NCI-H1105 (cell line): ENCODE results near the gene C11orf86.
"Not testable (repeated sequence)": the region's sequence is repeated elsewhere in the genome, so short reads cannot be mapped to it uniquely, and the experiment has no call there.

ENCODE experiments used
- DNase-seq: peaks from one replicate; lab custom pipeline; 2025; lab: John Stamatoyannopoulos, UW

The C11orf86 gene

GRCh38 chr11:66974724-66975404 is at the start of gene C11orf86:
Gene C11orf86, plus strand, starts transcription at chr11:66975304. Its CDS starts 59 bp downstream, at chr11:66975363.
- no peak for DNase-seq

DNA sequence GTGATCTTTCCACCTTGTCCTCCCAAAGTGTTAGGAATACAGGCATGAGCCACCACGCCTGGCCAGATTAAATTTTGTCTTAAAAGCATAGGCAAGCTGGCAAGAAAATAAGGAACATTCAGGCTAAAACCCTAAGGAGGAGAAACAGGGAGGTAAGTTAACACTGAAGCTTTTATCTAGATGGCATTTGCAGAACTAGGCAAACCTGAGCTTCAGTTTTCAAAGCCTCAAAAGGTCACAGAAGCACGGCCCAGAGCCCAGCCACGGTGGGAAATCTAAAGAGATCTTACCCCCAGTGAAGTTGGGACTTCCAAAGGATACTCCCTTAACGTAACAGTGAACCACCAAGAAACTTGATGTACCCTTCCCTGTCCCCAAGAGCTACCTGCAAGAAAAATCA is 45.4 kb upstream of the C11orf86 start:
- DNase-seq, result no peak

- no peak for DNase-seq
These were observed 42.6 kb upstream of the C11orf86 start for GRCh38 chr11:66932543-66932942.

GRCh38 chr11:66933531-66933930 is 41.6 kb upstream of the C11orf86 start:
- DNase-seq, result no peak

DNA sequence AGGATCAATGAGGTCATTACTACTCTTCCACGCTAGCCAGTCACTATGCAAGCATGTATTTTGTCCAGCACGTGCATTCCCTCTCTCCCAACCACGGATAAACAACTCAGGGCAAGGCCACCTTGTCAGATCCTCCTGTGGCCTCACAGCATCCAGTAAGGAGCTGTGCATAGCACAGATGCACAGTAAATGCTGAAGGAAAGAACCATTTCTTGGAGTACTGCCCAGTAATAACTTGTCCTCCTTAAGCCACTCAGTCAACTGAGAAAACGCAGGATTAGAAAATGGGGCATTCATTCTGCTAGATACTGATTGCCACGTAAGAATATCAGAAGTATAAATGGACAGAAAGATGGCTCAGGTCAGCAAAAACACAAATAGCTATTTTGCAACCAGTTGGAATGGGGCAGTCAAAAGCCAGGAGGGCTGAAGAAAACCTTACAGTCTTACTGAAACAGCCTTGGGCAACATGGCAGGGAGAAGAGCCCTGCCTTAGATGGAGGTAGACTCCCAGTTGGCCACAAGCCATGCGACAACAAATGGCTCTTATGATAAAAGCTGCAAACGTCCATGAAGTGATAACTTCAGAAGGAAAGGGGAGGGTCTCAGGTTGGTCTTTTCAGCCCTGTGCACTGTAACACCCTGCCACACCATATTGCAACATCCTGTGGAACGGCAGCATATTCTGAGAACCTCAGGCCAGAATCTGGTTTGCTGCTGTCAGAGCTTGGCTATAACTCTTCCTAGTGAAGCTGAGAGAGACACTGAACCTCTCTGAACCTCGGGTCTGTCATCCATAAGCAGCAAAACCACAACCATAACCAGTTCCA is 39.9 kb upstream of the C11orf86 start:
- no peak for DNase-seq

DNA sequence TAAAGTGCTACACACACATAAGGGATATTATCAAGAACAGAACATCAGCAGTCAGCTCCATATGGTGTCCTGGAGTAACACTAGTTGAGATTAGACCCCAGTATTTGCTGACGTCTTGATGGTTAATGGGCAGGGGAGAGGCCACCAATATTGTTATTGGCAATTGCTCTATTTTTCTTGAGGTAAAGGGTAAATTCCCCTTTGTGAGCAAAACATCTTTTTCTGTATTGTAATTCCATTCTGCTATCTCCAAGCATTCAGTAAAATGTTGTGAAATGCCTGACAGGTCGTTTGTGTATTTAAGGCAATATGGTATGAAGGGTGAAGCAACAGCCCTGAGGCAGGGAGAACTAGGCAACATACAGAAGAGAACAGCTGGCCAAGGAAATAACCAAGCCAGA is 38.8 kb upstream of the C11orf86 start:
- DNase-seq, result no peak

DNA sequence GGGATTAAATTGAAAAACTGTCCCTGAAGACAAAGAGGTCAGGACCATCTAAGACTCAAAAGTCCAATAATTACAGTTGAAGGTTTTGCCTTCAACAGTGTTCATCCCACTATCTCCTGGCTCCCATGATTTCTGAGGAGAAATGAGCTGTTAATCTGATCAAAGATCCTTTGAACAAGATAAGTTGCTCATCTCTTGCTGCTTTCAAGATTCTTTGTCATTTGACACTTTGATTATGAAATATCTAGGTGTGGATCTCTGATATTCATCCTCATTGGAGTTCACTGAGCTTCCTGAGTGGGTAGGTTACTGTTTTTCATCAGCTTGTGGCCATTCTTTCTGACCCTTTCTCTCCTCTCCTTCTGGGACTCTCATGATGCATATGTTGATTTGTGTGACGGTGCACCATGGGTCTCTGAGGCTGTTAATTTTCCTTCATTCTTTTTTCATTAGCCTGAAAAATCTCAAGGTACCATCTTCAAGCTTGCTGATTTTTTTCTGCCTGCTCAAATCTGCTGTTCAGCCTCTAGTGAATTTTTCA is 37.8 kb upstream of the C11orf86 start:
- DNase-seq, result no peak

DNA sequence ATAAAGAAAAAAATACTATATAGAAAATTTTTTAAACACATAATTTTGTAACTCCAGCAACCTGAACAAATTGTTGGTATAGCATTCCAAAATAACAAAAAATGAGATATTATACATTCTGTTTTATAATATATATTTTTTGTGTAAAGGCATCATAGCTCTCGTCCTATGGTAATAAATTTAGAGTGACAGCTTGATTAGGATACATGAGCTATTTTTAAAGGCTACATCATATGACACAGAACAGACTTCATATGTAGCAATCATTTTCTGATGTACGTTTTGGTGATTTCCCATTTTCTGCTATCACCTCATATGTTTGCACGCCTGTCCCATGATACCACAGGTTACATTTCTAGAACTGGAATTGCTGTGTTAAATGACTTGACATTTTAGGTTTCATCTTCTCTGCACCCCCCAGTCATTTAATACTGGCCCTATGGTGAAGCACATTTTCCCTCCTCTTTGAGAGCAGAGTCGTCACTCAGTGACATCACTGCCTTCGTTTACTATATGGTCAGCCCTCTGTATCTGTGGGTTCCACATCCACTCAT is 36.4 kb upstream of the C11orf86 start:
- no peak for DNase-seq

GRCh38 chr11:66950112-66950535 is 25.0 kb upstream of the C11orf86 start:
- DNase-seq, result no peak

DNA sequence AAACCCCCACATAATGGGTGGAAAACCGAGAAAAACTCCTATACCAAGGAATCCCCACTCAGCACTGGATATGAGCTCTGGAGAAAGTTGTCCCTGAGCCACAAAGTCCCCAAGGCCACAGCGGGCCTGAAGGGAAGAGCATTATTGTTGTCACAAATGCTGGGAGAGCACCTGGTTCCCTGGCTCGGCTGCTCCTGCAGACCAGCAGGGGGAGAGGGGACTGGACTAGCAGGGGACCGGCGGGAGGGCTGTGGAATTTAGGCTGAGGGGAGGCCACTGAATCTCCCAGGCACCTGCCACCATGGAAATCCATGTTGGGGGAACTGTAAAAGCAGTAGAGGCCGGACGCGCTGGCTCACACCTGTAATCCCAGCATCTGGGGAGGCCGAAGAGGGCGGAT is 24.0 kb upstream of the C11orf86 start:
- no peak for DNase-seq

DNA sequence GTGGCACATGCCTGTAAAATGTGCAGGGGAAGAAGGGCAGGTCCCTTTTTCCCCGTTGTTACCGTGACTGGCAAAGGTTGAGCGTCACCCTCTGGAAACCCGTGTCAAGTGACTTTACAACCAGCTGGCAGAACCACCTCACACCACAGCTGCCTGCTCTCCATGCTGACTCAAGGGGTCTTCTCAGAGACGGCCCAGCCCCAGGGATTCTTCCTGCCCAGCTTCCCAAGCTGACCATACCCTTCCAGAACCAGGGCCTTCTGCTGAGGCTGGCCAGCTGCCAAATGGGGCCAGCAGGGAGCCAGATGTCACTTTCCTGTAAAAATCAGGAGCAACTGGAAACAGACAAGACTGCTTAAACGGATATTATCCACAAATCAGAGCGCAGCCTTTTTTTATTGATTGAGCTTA is 23.2 kb upstream of the C11orf86 start:
- DNase-seq, result peak; percentile 43

GRCh38 chr11:66953081-66953833 is 21.8 kb upstream of the C11orf86 start:
- no peak for DNase-seq

- DNase-seq, result no peak
These were observed 18.3 kb upstream of the C11orf86 start for GRCh38 chr11:66956689-66957290.

- peak; percentile 74 for DNase-seq
These were observed 17.2 kb upstream of the C11orf86 start for GRCh38 chr11:66957971-66958231.

- peak; percentile 99 for DNase-seq
These were observed 16.7 kb upstream of the C11orf86 start, which contains the start of gene PC for GRCh38 chr11:66958232-66958955. Gene PC, minus strand, starts transcription at chr11:66958383. Its CDS starts 86,224 bp downstream, at chr11:66872159.

DNA sequence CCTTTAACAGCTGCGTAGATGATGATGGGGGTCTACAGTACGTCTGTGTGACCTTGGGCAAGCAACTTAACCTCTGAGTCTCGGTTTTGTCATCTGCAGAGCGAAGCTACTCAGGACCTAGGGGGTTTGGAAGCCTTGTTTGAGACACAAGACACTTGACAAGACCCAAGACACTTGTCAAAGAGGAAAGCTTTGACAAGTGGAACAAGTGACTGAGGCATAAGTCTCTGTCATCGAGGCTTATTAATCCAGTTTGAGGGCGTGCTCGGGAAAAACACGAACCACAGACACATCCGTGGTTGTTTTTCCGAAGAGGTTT is 16.2 kb upstream of the C11orf86 start:
- DNase-seq, result no peak

GRCh38 chr11:66961691-66962213 is 13.4 kb upstream of the C11orf86 start:
- DNase-seq, result not testable (repeated sequence)

DNA sequence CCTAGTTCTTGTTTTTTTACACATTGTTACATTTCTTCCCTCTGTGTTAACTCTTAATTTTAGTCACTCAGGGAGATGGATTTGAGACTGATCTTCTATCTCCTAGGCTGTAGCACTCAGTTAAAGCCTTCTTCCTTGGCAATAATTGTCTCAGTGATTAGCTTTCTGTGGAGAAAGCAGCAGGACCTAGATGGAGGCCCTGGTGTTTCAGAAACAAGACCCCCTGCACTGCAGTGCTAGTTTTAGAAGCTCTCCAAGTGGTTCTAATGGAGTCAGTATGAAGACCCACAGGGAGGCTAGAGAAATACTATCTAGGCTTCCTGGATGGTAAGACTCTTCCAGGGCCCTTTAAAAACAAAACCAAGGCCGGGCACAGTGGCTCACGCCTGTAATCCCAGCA is 12.9 kb upstream of the C11orf86 start:
- DNase-seq, result no peak

DNA sequence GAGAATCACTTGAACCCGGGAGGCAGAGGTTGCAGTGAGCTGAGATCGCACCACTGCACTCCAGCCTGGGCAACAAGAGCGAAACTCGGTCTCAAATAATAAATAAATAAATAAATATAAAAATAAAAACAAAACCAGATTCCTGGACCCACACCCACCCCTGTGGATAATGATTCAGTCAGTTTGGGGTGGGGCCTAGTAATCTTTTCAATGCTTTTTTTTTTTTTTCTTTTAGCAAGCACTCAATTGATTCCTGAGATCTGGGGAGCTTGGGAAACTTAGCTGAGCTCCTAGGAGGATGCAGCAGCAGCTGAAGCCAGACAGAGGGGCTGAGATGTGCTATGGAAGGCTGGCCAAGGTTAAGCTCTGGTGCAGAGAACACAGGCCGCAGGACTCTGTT is 12.3 kb upstream of the C11orf86 start:
- no peak for DNase-seq

DNA sequence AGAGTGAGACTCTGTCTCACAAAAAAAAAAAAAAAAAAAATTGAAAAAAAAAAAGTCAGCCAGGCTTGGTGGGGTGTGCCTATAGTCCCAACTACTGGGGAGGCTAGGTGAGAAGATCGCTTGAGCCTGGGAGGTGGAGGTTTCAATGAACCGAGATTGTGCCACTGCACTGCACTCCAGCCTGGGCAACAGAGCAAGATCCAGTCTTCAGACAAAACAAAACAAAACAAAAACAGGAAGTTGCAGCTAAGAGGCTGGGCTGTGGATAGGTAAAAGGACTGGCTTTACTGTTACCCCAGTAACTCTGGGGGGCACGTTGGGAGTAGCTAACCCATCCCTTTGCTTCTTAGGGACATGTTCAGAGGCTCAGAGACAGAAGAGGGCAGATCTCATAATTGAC is 10.6 kb upstream of the C11orf86 start:
- DNase-seq, result no peak

DNA sequence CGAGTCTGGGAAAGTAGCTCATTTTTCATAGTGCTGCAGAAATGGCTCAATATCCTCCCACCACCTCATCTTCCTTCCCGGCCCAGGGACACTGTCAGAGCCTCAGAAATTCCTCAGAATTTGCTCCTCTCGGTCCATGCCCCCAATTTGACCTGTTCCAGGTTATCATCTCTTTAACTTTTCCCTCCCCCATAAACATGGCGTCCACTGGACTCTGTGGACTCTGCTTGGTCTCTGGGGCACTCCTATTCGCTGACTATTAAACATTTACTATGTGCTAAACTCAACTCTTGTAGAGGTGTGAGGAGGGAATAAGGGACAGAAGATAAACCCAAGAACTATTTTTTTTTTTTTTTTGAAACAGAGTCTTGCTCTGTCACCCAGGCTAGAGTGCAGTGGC is 8.8 kb upstream of the C11orf86 start:
- no peak for DNase-seq
